ENCODE results near the gene RRAGC. TPM values are rescaled to one million over a fixed set of nuclear protein-coding genes. Genes with fewer than 3 reads are reported as not detected.

RRAGC gene
- total and polyA plus RNA-seq, 9 of the 15 experiments (the other 6 are each of a cell fraction or from before 2014, with no cell fraction given) = 3.9 to 16.9 (median 10.9) TPM

GRCh38 chr1:38873027-38873969 is 13.7 kb upstream of the RRAGC start, which contains the start of gene MYCBP (continued):
- TF ChIP-seq ZBTB33 (CRISPR knock-in tag; IDR thresholded peaks at IDR 0.05) = peak; percentile 59; the same call in 1 of the 2 replicates
- TF ChIP-seq ZNF253 (CRISPR knock-in tag; conservative IDR thresholded peaks at IDR 0.05) = no peak
- no peak for TF ChIP-seq ELF4 (CRISPR knock-in tag; IDR thresholded peaks at IDR 0.05)
- TF ChIP-seq ZNF354B (CRISPR knock-in tag; IDR thresholded peaks at IDR 0.05) = no peak
- no peak for TF ChIP-seq ZNF41 (CRISPR knock-in tag; conservative IDR thresholded peaks at IDR 0.05)
- TF ChIP-seq MNT (conservative IDR thresholded peaks at IDR 0.05) = peak; percentile 83 to 93
- peak; percentile 30; the same call in 1 of the 2 replicates for TF ChIP-seq RBM34 (IDR thresholded peaks at IDR 0.05; ENCODE audit: borderline replicate concordance, insufficient read depth, low read length)
- TF ChIP-seq THAP12 (CRISPR knock-in tag; IDR thresholded peaks at IDR 0.05) = 0 out of 2 replicates have a peak, but pooled peaks have one; percentile 8
- no peak for TF ChIP-seq RAD21 (CRISPR knock-in tag; conservative IDR thresholded peaks at IDR 0.05 in 1 of 2, IDR thresholded peaks at IDR 0.05 in 1 of 2)
- no peak for TF ChIP-seq BRD9 (IDR thresholded peaks at IDR 0.05; ENCODE audit: low read depth, partially characterized antibody)
- no peak for TF ChIP-seq MAFG (tag; conservative IDR thresholded peaks at IDR 0.05)
- no peak for TF ChIP-seq GTF2E2 (tag; IDR thresholded peaks at IDR 0.05)
- TF ChIP-seq HMBOX1 (IDR thresholded peaks at IDR 0.05) = no peak
- TF ChIP-seq ZNF830 (CRISPR knock-in tag; IDR thresholded peaks at IDR 0.05) = no peak
- no peak; the same call in 1 of the 2 replicates for TF ChIP-seq ZBTB1 (CRISPR knock-in tag; IDR thresholded peaks at IDR 0.05; ENCODE audit: borderline replicate concordance, low read depth)
- TF ChIP-seq ZEB2 (IDR thresholded peaks at IDR 0.05) = no peak
- TF ChIP-seq ZNF347 (CRISPR knock-in tag; IDR thresholded peaks at IDR 0.05; ENCODE audit: low read depth) = no peak
- TF ChIP-seq DNMT1 (IDR thresholded peaks at IDR 0.05) = no peak
- TF ChIP-seq ZFP91 (CRISPR knock-in tag; IDR thresholded peaks at IDR 0.05) = no peak
